ENCODE results near the gene WSCD2. TPM values are rescaled to one million over a fixed set of nuclear protein-coding genes. Genes with fewer than 3 reads are reported as not detected.

WSCD2 gene
- total and polyA plus RNA-seq, 2 of the 4 experiments (the other 2 are of a cell fraction), result not detected

- intact Hi-C loops (cut with micrococcal nuclease), result no loop called here
- Histone ChIP-seq H3K9me1 (ENCODE audit: insufficient read depth, low read length) (no peaks in the 10 kb centered on the region), H3K4ac (ENCODE audit: low read depth, low read length) (no peak overlapping the region), H2BK15ac (ENCODE audit: low read depth, low read length) (no peak overlapping the region), H2AK5ac (ENCODE audit: low read depth, low read length) (no peak overlapping the region), H4K91ac (ENCODE audit: insufficient read depth, low read depth, low read length) (no peak overlapping the region), H4K20me1 (ENCODE audit: insufficient read depth, low read length) (no peaks in the 10 kb centered on the region), H2BK120ac (ENCODE audit: low read depth, low read length) (no peak overlapping the region), H3K18ac (ENCODE audit: low read depth, low read length) (no peak overlapping the region), H3K27me3 (ENCODE audit: control insufficient read depth, insufficient read depth, low read length) (no peaks in the 10 kb centered on the region), H3K9me3 (ENCODE audit: control insufficient read depth, insufficient read depth, low read length) (no peaks in the 10 kb centered on the region), H3K23ac (ENCODE audit: low read depth, low read length) (no peak overlapping the region), H4K5ac (ENCODE audit: low read depth, low read length) (no peak overlapping the region), H4K8ac (ENCODE audit: low read depth in 2 of 2, low read length in 2 of 2) (no peak overlapping the region), H3K36me3 (ENCODE audit: control insufficient read depth, insufficient read depth, low read length) (no peaks in the 10 kb centered on the region), H2AK9ac (replicated peaks; ENCODE audit: low read depth, low read length, poor library complexity) (no peak overlapping the region), H3K14ac (replicated peaks; ENCODE audit: low read depth, low read length) (no peak overlapping the region), H2AFZ (replicated peaks; ENCODE audit: low read length, poor library complexity) (no peak overlapping the region), H2BK20ac (ENCODE audit: low read depth, low read length) (no peak overlapping the region), H3K4me3 (ENCODE audit: insufficient read depth, low read depth, low read length) (no peak overlapping the region), H3K4me2 (ENCODE audit: low read depth, low read length) (no peak overlapping the region), H3K27ac (ENCODE audit: insufficient read depth, low read length) (no peak overlapping the region), H3K56ac (ENCODE audit: extremely low read depth, insufficient read depth, low read length) (no peak overlapping the region), H2BK5ac (ENCODE audit: low read depth, low read length, poor library complexity, severe bottlenecking) (no peak overlapping the region), H3K9ac (ENCODE audit: low read depth, low read length) (no peak overlapping the region), H3K4me1 (ENCODE audit: control insufficient read depth, insufficient read depth, low read length) (no peaks in the 10 kb centered on the region), H3K79me1 (ENCODE audit: low read depth in 1 of 2, low read length in 2 of 2) (no peaks in the 10 kb centered on the region)
- DNase-seq (no peak), ATAC-seq (ENCODE audit: low read depth) (no peak)
- ChIA-PET CTCF (no interaction called here), POLR2A (ENCODE audit: unreplicated experiment) (no interaction called here)
- no TSS peak for BruUV-seq (replicated peaks)
- WGBS, 2 experiments (ENCODE audit: extremely low coverage in 2 of 2, insufficient read length in 1 of 2), result no CpG with 5 or more reads among the region's 5 CpGs
- TF ChIP-seq POLR2A (IDR thresholded peaks at IDR 0.05; ENCODE audit: low read depth, low read length) (no peak), RAD21 (IDR thresholded peaks at IDR 0.05; ENCODE audit: low read length) (no peak), MAZ (IDR thresholded peaks at IDR 0.05; ENCODE audit: borderline replicate concordance, low read depth, low read length) (no peak), NFE2L2 (IDR thresholded peaks at IDR 0.05; ENCODE audit: low read depth, low read length) (no peak), CEBPB (IDR thresholded peaks at IDR 0.05; ENCODE audit: low read depth, low read length) (no peak), MXI1 (IDR thresholded peaks at IDR 0.05; ENCODE audit: borderline replicate concordance, low read depth, low read length) (no peak), CHD1 (IDR thresholded peaks at IDR 0.05; ENCODE audit: low read depth, low read length) (no peak), FOS (IDR thresholded peaks at IDR 0.05; ENCODE audit: low read depth, low read length) (no peak), ELK1 (IDR thresholded peaks at IDR 0.05; ENCODE audit: borderline replicate concordance, low read depth, low read length) (no peak), USF2 (IDR thresholded peaks at IDR 0.05; ENCODE audit: low read depth, low read length) (no peak), BHLHE40 (IDR thresholded peaks at IDR 0.05; ENCODE audit: low read depth, low read length) (no peak), CTCF (conservative IDR thresholded peaks at IDR 0.05; ENCODE audit: low read depth, low read length) (no peak), SMC3 (IDR thresholded peaks at IDR 0.05; ENCODE audit: low read depth, low read length) (no peak), RFX5 (IDR thresholded peaks at IDR 0.05; ENCODE audit: low read depth, low read length) (no peak)
- in situ Hi-C loops (cut with MboI; ENCODE audit: low sequenced_read_pairs), result no loop called here
- dilution Hi-C loops (cut with HindIII; ENCODE audit: low sequenced_read_pairs, unreplicated experiment), result no loop called here
Measured at GRCh38 chr12:108156717-108157116, 27.6 kb downstream of the WSCD2 start.

All from IMR-90 (cell line).